CD4-positive, alpha-beta T cell treated with Interleukin-17A for 1 hour (primary cell): ENCODE data around the gene PTPRT.
"Not testable (repeated sequence)": the region's sequence is repeated elsewhere in the genome, so short reads cannot be mapped to it uniquely, and the experiment has no call there.

Experiments
- DNase-seq: peaks from one replicate; pipeline ENCODE4 v3.0.0-alpha.2; 2020

The PTPRT gene

GRCh38 chr20:42959996-42960395 lies 229.7 kb downstream of the PTPRT start:
- DNase-seq = no peak

GRCh38 chr20:42958367-42959069 lies 231.2 kb downstream of the PTPRT start:
- no peak for DNase-seq

GRCh38 chr20:42957704-42958095 lies 232.0 kb downstream of the PTPRT start:
- no peak for DNase-seq

- no peak for DNase-seq
These were observed 232.5 kb downstream of the PTPRT start for GRCh38 chr20:42957018-42957703.

DNA sequence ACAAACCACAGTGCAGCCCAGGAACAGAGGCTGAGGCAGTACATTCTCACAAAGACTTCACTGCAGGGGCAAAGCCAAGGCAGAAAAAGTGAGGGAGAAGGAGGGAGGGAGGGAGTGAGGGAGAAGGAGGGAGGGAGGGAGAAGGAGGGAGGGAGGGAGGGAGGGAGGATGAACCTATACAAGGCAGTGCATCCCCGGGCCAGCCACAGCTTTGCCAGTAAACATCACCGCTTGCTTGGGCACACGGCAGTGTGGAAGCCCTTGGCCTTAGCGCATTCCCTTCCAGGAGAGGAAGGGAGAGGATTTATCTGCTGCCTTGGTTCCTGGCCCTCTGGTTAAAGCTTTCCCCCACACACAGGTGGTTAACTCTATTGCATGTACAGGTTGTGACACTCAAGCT lies 234.0 kb downstream of the PTPRT start:
- DNase-seq = no peak

DNA sequence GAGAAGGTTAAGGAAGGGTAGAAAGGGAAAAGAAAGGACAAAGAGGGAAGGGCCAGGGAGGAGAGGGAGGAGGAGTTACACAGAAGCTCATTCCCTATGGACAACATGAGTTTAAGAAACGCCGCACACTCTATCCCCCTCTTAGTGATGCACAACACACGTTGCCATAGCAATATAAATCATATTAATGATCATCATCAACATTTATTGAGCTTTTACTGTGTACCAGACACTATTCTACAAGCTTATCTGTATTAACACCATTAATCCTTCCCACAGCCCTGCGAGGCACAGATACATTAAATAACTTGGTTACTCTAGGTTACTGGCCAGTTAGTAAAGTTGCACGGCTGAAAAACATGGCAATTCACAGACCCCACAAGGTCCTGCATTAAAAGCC lies 234.8 kb downstream of the PTPRT start:
- no peak for DNase-seq

- DNase-seq = no peak
These were observed 239.8 kb downstream of the PTPRT start for GRCh38 chr20:42949950-42950349.

GRCh38 chr20:42945234-42945994 lies 244.3 kb downstream of the PTPRT start:
- no peak for DNase-seq

- no peak for DNase-seq
These were observed 248.1 kb downstream of the PTPRT start for GRCh38 chr20:42941629-42942028.

DNA sequence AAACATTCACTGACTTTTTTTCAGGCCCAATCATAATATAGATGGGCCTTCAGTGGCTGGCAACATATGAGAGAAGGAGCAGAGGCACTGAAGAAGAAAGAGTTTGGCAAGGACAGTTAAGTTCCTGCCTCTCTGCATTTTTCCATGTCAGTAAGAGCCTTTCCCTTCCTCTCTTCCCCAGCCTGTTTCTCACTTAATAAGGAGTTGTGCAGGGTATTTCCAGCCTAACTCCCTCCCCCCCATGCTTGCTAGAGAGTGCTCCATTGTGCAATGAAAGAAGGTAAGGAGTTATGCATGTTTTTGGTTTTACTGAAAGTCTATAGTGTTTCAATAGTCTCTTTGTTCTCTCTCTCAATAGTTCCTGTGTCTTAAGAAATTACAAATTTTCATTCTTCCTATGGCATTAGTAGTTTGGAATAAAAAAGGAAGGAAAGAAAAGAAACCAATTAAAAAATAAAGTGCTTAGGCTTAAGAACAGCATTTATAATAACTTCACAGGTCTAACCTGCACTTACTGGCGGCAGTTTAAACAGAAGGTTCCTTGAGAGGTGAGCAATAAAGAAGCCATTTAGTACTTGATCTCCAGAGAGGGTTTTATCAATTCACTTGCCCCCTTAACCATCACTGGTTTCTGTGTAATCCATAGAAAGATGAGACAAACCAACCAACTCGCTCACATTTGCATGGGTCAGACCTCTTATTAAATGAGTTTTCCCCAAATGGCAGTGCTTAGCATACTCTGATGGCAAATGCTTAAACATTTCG lies 251.1 kb downstream of the PTPRT start:
- DNase-seq = no peak

- no peak for DNase-seq
These were observed 253.2 kb downstream of the PTPRT start for GRCh38 chr20:42936482-42936881.

- DNase-seq = no peak
These were observed 265.5 kb downstream of the PTPRT start for GRCh38 chr20:42924215-42924614.

GRCh38 chr20:42923348-42923918 lies 266.3 kb downstream of the PTPRT start:
- DNase-seq = no peak

DNA sequence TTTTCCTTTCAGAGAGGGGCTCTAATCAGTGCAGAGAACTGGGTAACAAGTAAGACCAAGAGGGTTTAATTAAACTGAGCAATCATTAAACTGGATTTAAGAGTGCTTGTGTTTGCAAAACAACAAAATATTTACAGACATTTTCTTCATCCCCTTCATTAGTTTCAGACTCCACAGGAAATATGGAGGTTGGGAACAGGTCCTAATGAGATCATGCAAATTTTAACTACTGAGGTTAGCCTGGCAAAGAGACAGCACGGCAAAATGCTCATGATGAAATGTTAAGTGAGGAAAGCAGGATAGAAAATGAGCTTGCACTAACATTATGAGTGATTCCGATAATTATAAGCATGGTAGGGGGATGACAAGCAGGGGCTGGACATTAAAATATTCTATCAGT lies 268.9 kb downstream of the PTPRT start:
- no peak for DNase-seq

DNA sequence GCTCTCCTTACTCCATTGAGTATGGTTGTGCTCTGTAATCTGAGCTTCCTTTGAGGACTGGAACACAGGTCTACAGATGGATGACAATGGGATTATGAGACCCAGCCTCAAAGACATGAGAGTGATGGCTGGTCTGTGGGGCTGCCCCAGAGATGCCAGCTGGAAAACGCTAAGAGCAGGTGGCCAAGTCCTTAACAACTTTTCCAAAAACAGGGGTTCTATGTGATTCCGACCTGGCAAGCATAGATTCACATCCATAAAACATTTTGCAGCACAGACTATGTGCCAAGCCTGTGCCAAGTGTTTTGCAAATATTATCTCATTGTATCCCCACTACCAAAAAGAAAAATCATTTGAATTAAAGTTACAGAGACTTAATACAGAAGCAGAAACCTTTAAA lies 270.4 kb downstream of the PTPRT start:
- DNase-seq = no peak

- DNase-seq = no peak
These were observed 274.6 kb downstream of the PTPRT start for GRCh38 chr20:42915081-42915480.

DNA sequence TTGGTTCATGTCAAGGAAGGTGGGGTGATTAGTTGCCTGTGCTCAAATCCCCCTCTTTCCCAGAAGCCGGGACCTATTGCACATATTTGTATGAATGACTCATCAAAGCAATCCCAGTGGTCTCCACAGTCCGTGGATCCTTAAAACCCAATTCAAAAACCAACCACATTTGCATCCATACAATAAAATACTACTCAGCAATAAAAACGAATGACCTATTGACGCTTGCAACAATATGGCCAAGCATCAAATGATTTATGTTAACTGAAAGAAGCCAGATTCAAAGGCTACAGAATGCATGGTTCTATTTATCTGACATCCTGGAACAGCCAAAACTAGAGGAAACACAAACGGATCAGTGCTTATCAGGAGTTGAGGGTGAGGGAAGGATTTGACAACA lies 275.4 kb downstream of the PTPRT start:
- DNase-seq = no peak

- DNase-seq = not testable (repeated sequence)
These were observed 278.9 kb downstream of the PTPRT start for GRCh38 chr20:42910808-42911207.

- DNase-seq = no peak
These were observed 282.0 kb downstream of the PTPRT start for GRCh38 chr20:42907730-42908129.

DNA sequence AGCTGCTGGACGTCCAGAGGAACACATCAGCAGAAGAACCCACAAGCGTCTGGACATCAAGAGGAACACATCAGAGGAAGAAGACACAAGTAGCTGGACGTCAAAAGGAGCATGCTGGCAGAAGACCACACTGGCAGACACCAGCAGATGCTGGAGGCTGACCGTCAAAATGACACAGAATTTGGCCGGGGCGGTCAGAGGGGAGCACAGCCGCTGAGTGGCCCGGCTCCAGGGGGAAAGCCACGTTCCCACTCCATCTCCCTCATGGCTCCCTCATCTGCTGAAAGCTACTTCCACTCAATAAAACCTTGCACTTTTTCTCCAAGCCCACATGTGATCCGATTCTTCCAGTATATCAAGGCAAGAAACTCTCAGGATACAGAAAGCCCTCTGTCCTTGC lies 283.6 kb downstream of the PTPRT start:
- no peak for DNase-seq

GRCh38 chr20:42902509-42902908 lies 287.2 kb downstream of the PTPRT start:
- DNase-seq = no peak

DNA sequence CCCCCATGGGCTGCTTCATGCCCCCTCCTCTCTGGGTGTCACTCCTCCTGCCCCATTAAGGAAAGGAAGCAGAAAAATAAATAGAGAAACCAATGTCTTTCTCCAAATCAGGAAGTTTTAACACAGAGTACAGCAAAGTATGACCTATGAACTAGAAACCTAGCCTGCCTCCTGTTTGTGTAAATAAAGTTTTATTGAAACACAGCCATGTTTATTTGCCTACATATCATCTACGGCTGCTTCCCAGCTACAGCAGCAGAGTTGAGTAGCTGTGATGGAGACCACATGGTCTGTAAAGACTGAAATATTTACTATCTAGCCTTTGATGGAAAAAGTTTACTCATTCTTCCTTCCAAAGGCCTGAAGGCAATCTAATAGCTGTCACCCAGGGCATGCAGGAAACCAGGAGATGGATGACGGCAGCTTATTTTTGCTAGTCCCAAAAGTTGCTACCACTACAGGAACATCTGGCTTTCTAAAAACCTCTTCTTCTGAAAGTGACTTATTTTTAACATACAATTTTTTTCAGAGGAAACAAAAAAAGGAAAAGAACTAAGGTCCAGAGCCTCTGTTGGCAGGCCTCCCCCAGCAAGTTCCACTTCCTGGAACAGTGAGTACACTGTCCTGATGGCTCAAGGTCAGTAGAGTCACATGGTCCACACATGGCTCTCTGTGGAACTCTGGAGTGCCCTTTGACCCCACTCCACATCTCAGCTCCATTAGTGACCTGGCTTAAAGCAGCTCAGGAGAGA lies 287.8 kb downstream of the PTPRT start:
- DNase-seq = no peak
